A673 (cell line): Measurements from ENCODE around the gene SPRR1A. TPM values are rescaled to one million over a fixed set of nuclear protein-coding genes. Genes with fewer than 3 reads are reported as not detected.
"Not testable (repeated sequence)": the region's sequence is repeated elsewhere in the genome, so short reads cannot be mapped to it uniquely, and the experiment has no call there.

ENCODE experiments used
- BruUV-seq: library from RNA; stranded (reverse); fragments of 400-500 nt; replicated peaks from 2 replicates; lab custom pipeline; 2021; lab: Mats Ljungman, UMichigan
- CTCF ChIA-PET: fragments of 300-600 bp; sonication (Branson Sonifier 250); formaldehyde crosslinking; loops from one replicate; lab custom pipeline; 2022; ENCODE audit warnings: antibody characterized with exemption; lab: Charles Lee
- POLR2A ChIA-PET: fragments of 300-600 bp; sonication (Branson Sonifier 250); formaldehyde crosslinking; loops from one replicate; lab custom pipeline; 2022; ENCODE audit warnings: antibody characterized with exemption; ENCODE audit not compliant: low non-redundant PET; lab: Charles Lee
- DNase-seq: peaks from one replicate; pipeline ENCODE4 v3.0.0-alpha.2; 2015; ENCODE audit warnings: low spot score
- H3K27ac ChIP-seq: fragments of 200-600 bp; sonication (generic); 2 replicates; pipeline ENCODE4 v1.5.1; 2016; ENCODE audit warnings: mixed run types, low read depth, mild to moderate bottlenecking, mixed read lengths, antibody characterized with exemption, low read length; ENCODE audit not compliant: poor library complexity, severe bottlenecking
- H3K27me3 ChIP-seq: fragments of 200-600 bp; sonication (generic); replicated peaks from 2 replicates; pipeline ENCODE4 v1.6.1; 2017; ENCODE audit warnings: mixed run types, low read depth, mild to moderate bottlenecking, mixed read lengths, antibody characterized with exemption, low read length; ENCODE audit not compliant: insufficient read depth, poor library complexity
- H3K36me3 ChIP-seq: fragments of 200-600 bp; sonication (generic); 2 replicates; pipeline ENCODE4 v1.6.1; 2016; ENCODE audit warnings: mixed run types, mild to moderate bottlenecking, mixed read lengths, antibody characterized with exemption, low read length; ENCODE audit not compliant: insufficient read depth, poor library complexity, severe bottlenecking
- H3K4me1 ChIP-seq: fragments of 200-600 bp; sonication (generic); 2 replicates; pipeline ENCODE4 v1.6.1; 2017; ENCODE audit warnings: mixed run types, mild to moderate bottlenecking, mixed read lengths, antibody characterized with exemption, low read length; ENCODE audit not compliant: insufficient read depth, poor library complexity, severe bottlenecking
- H3K4me3 ChIP-seq: fragments of 200-600 bp; sonication (generic); 2 replicates; pipeline ENCODE4 v1.5.1; 2016; ENCODE audit warnings: low read depth, mixed run types, mild to moderate bottlenecking, mixed read lengths, low read length; ENCODE audit not compliant: poor library complexity, severe bottlenecking
- H3K9me3 ChIP-seq: fragments of 200-600 bp; sonication (generic); 2 replicates; pipeline ENCODE4 v1.6.1; 2016; ENCODE audit warnings: mixed run types, low read depth, mild to moderate bottlenecking, mixed read lengths, antibody characterized with exemption, low read length; ENCODE audit not compliant: poor library complexity, severe bottlenecking
- CTCF ChIP-seq: fragments of 300-800, 200-600 bp; sonication (generic); conservative IDR thresholded peaks from 2 replicates; pipeline ENCODE4 v1.5.1; 2017; ENCODE audit warnings: low read depth, mild to moderate bottlenecking, antibody characterized with exemption, low read length, moderate library complexity, mixed read lengths
- EZH2 ChIP-seq: fragments of 200-600 bp; sonication (generic); IDR thresholded peaks from 2 replicates; pipeline ENCODE4 v1.6.1; 2017; ENCODE audit warnings: borderline replicate concordance, low read depth, mild to moderate bottlenecking, mixed read lengths, antibody characterized with exemption, low read length; ENCODE audit not compliant: poor library complexity, severe bottlenecking
- intact Hi-C: fragments of 100-400 bp; cut with micrococcal nuclease; formaldehyde crosslinking; loops from one replicate; pipeline ENCODE4 v1.10.0; 2022; ENCODE audit not compliant: unreplicated experiment
- total RNA-seq: library from RNA; stranded (reverse); gene quantifications from 2 replicates; pipeline ENCODE4 v1.2.3, GENCODE V29; 2021

The SPRR1A gene
- total RNA-seq, 1 experiment from 2014 or later: not detected

DNA sequence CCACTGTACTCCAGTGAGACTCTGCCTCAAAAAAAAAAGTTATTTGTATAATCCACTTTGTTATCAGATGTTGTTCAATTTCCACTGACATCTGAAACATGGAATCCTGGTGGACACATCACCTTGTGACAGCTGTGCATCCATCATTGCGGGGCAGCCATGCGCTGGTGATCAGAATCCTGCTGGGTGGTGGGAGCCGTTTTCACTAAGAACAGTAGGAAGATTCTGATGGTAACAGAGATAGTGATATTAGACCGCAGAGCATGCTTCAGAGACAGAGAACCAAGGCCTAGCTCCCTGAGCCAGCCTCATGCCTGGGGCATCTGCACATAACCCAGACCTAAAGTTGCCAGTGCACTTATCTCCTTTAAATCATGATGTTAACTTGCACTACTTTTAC lies 14.6 kb downstream of the SPRR1A start:
- Histone ChIP-seq H3K4me3 (no peak overlapping the region), H3K4me1 (no peaks in the 10 kb centered on the region), H3K27me3 (no peaks in the 10 kb centered on the region), H3K36me3 (no peaks in the 10 kb centered on the region), H3K9me3 (no peaks in the 10 kb centered on the region), H3K27ac (no peak overlapping the region)
- ChIA-PET POLR2A (no interaction called here), CTCF (no interaction called here)
- intact Hi-C loops: no loop called here
- DNase-seq: no peak
- TF ChIP-seq CTCF (no peak), EZH2 (no peak)
- BruUV-seq: no TSS peak

- H3K4me3 ChIP-seq: no peak overlapping the region
- H3K9me3 ChIP-seq: no peaks in the 10 kb centered on the region
- no peak overlapping the region for H3K27ac ChIP-seq
- CTCF ChIA-PET: no interaction called here
- no peak for DNase-seq
- H3K36me3 ChIP-seq: no peaks in the 10 kb centered on the region
- intact Hi-C loops: no loop called here
- no TSS peak for BruUV-seq
- no peak for TF ChIP-seq EZH2
- no peak for TF ChIP-seq CTCF
- POLR2A ChIA-PET: interaction anchor here (0.6 kb wide), 1 partner anchor 466 kb away, joined by 5 read pairs; no protein-coding TSS in a partner anchor
- no peaks in the 10 kb centered on the region for H3K27me3 ChIP-seq
- H3K4me1 ChIP-seq: no peaks in the 10 kb centered on the region
Observed at GRCh38 chr1:152999818-153000217, 15.9 kb downstream of the SPRR1A start.

GRCh38 chr1:153000294-153000693 lies 16.4 kb downstream of the SPRR1A start:
- no peaks in the 10 kb centered on the region for H3K4me1 ChIP-seq
- no peaks in the 10 kb centered on the region for H3K9me3 ChIP-seq
- ChIA-PET CTCF (no interaction called here), POLR2A (interaction anchor here (0.6 kb wide), 1 partner anchor 466 kb away, joined by 5 read pairs; no protein-coding TSS in a partner anchor)
- H3K36me3 ChIP-seq: no peaks in the 10 kb centered on the region
- no peak overlapping the region for H3K27ac ChIP-seq
- H3K27me3 ChIP-seq: no peaks in the 10 kb centered on the region
- no peak overlapping the region for H3K4me3 ChIP-seq
- BruUV-seq: no TSS peak
- intact Hi-C loops: no loop called here
- TF ChIP-seq EZH2: no peak
- DNase-seq: no peak

DNA sequence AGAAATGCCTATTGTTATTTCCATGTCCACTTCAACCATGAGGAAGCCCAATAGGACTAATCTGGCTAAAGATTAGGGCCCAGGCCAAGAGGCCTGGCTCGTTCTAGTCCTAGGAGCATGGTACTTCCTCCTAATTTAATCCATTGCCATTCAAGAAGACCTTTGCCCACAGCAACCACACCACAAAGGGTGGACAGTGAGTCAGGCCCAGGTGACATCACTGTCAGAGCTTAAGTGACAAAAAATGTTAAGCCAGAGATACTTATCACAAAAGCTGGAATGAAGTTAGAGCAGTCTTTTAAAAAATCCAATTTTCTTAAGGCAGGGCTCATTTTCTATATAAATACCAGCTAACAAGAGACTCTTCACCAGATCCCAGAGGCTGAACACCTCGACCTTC lies 17.5 kb downstream of the SPRR1A start, which contains the start of gene SPRR3:
TSS of gene SPRR3 (plus strand) at position 368 of the 400 bp plus-strand sequence. CDS start 1,272 bp downstream, outside the sequence.
- no peaks in the 10 kb centered on the region for H3K27me3 ChIP-seq
- ChIA-PET CTCF (no interaction called here), POLR2A (no interaction called here)
- no peaks in the 10 kb centered on the region for H3K9me3 ChIP-seq
- intact Hi-C loops: no loop called here
- no peaks in the 10 kb centered on the region for H3K36me3 ChIP-seq
- H3K4me3 ChIP-seq: no peak within 1 kb of the TSS
- no peak for DNase-seq
- no peak within 1 kb of the TSS for H3K27ac ChIP-seq
- no peak for TF ChIP-seq CTCF
- no peak for TF ChIP-seq EZH2
- no peaks in the 10 kb centered on the region for H3K4me1 ChIP-seq
- no TSS peak for BruUV-seq

GRCh38 chr1:153011235-153011758 lies 27.4 kb downstream of the SPRR1A start:
- BruUV-seq, H3K9me3 ChIP-seq, DNase-seq, H3K27me3 ChIP-seq, intact Hi-C loops, H3K36me3 ChIP-seq, CTCF ChIA-PET, H3K4me3 ChIP-seq, POLR2A ChIA-PET, H3K27ac ChIP-seq, H3K4me1 ChIP-seq: not testable (repeated sequence)
